ENCODE measurements around the gene MAP3K9. TPM values are rescaled to one million over a fixed set of nuclear protein-coding genes. Genes with fewer than 3 reads are reported as not detected.

The MAP3K9 gene
- total RNA-seq, 1 experiment from 2014 or later, result 12.1 TPM

GRCh38 chr14:70830998-70831781 lies 21.9 kb upstream of the MAP3K9 start:
- Histone ChIP-seq H3K27me3 (ENCODE audit: control insufficient read depth, insufficient read depth, low read length) (no peaks in the 10 kb centered on the region), H3K4me3 (ENCODE audit: low read depth in 2 of 2, low read length in 2 of 2) (no peak overlapping the region), H3K9me3 (ENCODE audit: control insufficient read depth, insufficient read depth, low read depth, low read length) (no peaks in the 10 kb centered on the region), H3K4me1 (ENCODE audit: control insufficient read depth, insufficient read depth, low read length) (no peaks in the 10 kb centered on the region), H3K27ac (ENCODE audit: low read length) (no peak overlapping the region), H3K36me3 (ENCODE audit: control insufficient read depth, insufficient read depth, low read length) (no peaks in the 10 kb centered on the region)
- ATAC-seq (no peak), DNase-seq (ENCODE audit: low read depth, low spot score) (no peak)
- no TSS peak for BruUV-seq (replicated peaks)
- no peak for TF ChIP-seq POLR2AphosphoS5 (IDR thresholded peaks at IDR 0.05; ENCODE audit: low read depth, low read length)
- TF ChIP-seq SIN3A (IDR thresholded peaks at IDR 0.05; ENCODE audit: borderline replicate concordance, insufficient read depth, low read depth, low read length), result no peak
- TF ChIP-seq TCF7L2 (IDR thresholded peaks at IDR 0.05; ENCODE audit: low read depth, low read length), result no peak
- no peak for TF ChIP-seq CTCF (IDR thresholded peaks at IDR 0.05)
- no peak for TF ChIP-seq REST (IDR thresholded peaks at IDR 0.05; ENCODE audit: insufficient read depth in 1 of 2, low read depth in 2 of 2, low read length in 1 of 2)
- intact Hi-C loops (cut with micrococcal nuclease; ENCODE audit: unreplicated experiment), result no loop called here
- POLR2A ChIA-PET, result no interaction called here
- CTCF ChIA-PET, result no interaction called here
- in situ Hi-C loops (cut with HindIII; ENCODE audit: low pct_unique_long_range_greater_than_20kb, low sequenced_read_pairs), result no loop called here

GRCh38 chr14:70828188-70828587 lies 18.9 kb upstream of the MAP3K9 start:
- H3K27me3 ChIP-seq (ENCODE audit: control insufficient read depth, insufficient read depth, low read length), result peaks cover 2% of the 10 kb centered on the region; the same call in 1 of the 2 replicates
- H3K36me3 ChIP-seq (ENCODE audit: control insufficient read depth, insufficient read depth, low read length), result no peaks in the 10 kb centered on the region
- DNase-seq (ENCODE audit: low read depth, low spot score) (no peak), ATAC-seq (no peak)
- peaks cover under 1% of the 10 kb centered on the region; the same call in 1 of the 2 replicates for H3K4me1 ChIP-seq (ENCODE audit: control insufficient read depth, insufficient read depth, low read length)
- no peak for TF ChIP-seq TCF7L2 (IDR thresholded peaks at IDR 0.05; ENCODE audit: low read depth, low read length)
- no peak for TF ChIP-seq CTCF (IDR thresholded peaks at IDR 0.05)
- TF ChIP-seq POLR2AphosphoS5 (IDR thresholded peaks at IDR 0.05; ENCODE audit: low read depth, low read length), result no peak
- TF ChIP-seq SIN3A (IDR thresholded peaks at IDR 0.05; ENCODE audit: borderline replicate concordance, insufficient read depth, low read depth, low read length), result no peak
- intact Hi-C loops (cut with micrococcal nuclease; ENCODE audit: unreplicated experiment), result no loop called here
- in situ Hi-C loops (cut with HindIII; ENCODE audit: low pct_unique_long_range_greater_than_20kb, low sequenced_read_pairs), result no loop called here
- POLR2A ChIA-PET, result no interaction called here
- H3K9me3 ChIP-seq (ENCODE audit: control insufficient read depth, insufficient read depth, low read depth, low read length), result no peaks in the 10 kb centered on the region
- no TSS peak for BruUV-seq (replicated peaks)
- no peak overlapping the region for H3K4me3 ChIP-seq (ENCODE audit: low read depth in 2 of 2, low read length in 2 of 2)
- no peak overlapping the region for H3K27ac ChIP-seq (ENCODE audit: low read length)
- CTCF ChIA-PET, result interaction anchor here (0.5 to 1.5 kb wide), 2 partner anchors 10 to 749 kb away, joined by 4 to 5 read pairs; no protein-coding TSS in a partner anchor

Measured in Panc1 (cell line).